CMK (cell line): ENCODE data around the gene ACVR1B.
A peak's percentile ranks its signal among the peaks of the same experiment; 100 is the strongest.

ENCODE experiments used
- DNase-seq: peaks from one replicate; pipeline ENCODE4 v3.0.0-alpha.2; 2010; ENCODE audit warnings: low read depth

ACVR1B gene

GRCh38 chr12:52044292-52044983 lies 92.9 kb downstream of the ACVR1B start:
- DNase-seq, result no peak

GRCh38 chr12:52045794-52046199 lies 94.3 kb downstream of the ACVR1B start:
- peak; percentile 71 for DNase-seq
